ENCODE measurements around the gene SCGB1A1. TPM values are rescaled to one million over a fixed set of nuclear protein-coding genes. Genes with fewer than 3 reads are reported as not detected.

The SCGB1A1 gene
- total and polyA plus RNA-seq, 2 of the 13 experiments (the other 11 are each of a cell fraction or from before 2014, with no cell fraction given), result not detected

GRCh38 chr11:62451241-62451621 lies 32.4 kb downstream of the SCGB1A1 start:
- H2AFZ ChIP-seq (ENCODE audit: low read length), result no peak overlapping the region
- H3K9me3 ChIP-seq (ENCODE audit: low read length), result no peaks in the 10 kb centered on the region
- no peak overlapping the region for H3K27ac ChIP-seq (ENCODE audit: extremely low read length, insufficient read depth, low read length)
- ChIA-PET CTCF (ENCODE audit: low intra/inter-chr PET ratio, low total read pairs) (no interaction called here), POLR2A (no interaction called here)
- no peaks in the 10 kb centered on the region for H3K79me2 ChIP-seq (ENCODE audit: insufficient read depth, low read length)
- no peak for TF ChIP-seq ZNF619 (CRISPR knock-in tag; IDR thresholded peaks at IDR 0.05)
- TF ChIP-seq TBX3 (IDR thresholded peaks at IDR 0.05; ENCODE audit: borderline replicate concordance), result no peak
- TF ChIP-seq RCOR2 (CRISPR knock-in tag; IDR thresholded peaks at IDR 0.05), result no peak
- no peak for TF ChIP-seq ZFP36 (IDR thresholded peaks at IDR 0.05; ENCODE audit: borderline replicate concordance, low read depth, low read length, partially characterized antibody)
- no peak for TF ChIP-seq NFYC (CRISPR knock-in tag; IDR thresholded peaks at IDR 0.05)
- TF ChIP-seq ZNF687 (CRISPR knock-in tag; IDR thresholded peaks at IDR 0.05), result no peak
- TF ChIP-seq MTF1 (CRISPR knock-in tag; IDR thresholded peaks at IDR 0.05), result no peak
- no peak for TF ChIP-seq MTERF4 (CRISPR knock-in tag; IDR thresholded peaks at IDR 0.05)
- TF ChIP-seq ZNF207 (IDR thresholded peaks at IDR 0.05; ENCODE audit: borderline replicate concordance), result no peak
- no peak for TF ChIP-seq ZNF773 (CRISPR knock-in tag; IDR thresholded peaks at IDR 0.05; ENCODE audit: borderline replicate concordance)
- TF ChIP-seq CAMTA2 (CRISPR knock-in tag; IDR thresholded peaks at IDR 0.05; ENCODE audit: borderline replicate concordance), result no peak
- TF ChIP-seq GATAD2A (CRISPR knock-in tag; IDR thresholded peaks at IDR 0.05), result no peak
- peaks cover 2% of the 10 kb centered on the region for H3K4me1 ChIP-seq (ENCODE audit: insufficient read depth, low read length)
- H3K4me2 ChIP-seq (ENCODE audit: low read depth, low read length), result no peak overlapping the region
- intact Hi-C loops (cut with micrococcal nuclease; ENCODE audit: unreplicated experiment), result no loop called here
- DNase-seq (ENCODE audit: low spot score) (no peak), ATAC-seq (no peak), FAIRE-seq (no peak)
- no peak overlapping the region for H3K4me3 ChIP-seq (replicated peaks in 1 of 3; ENCODE audit: insufficient read depth in 1 of 3, low read depth in 2 of 3, low read length in 3 of 3)
- peaks cover 3 to 14% of the 10 kb centered on the region in 2 experiments; a peak in 3 of 5 replicates for H3K27me3 ChIP-seq (ENCODE audit: control insufficient read depth in 1 of 2, insufficient read depth in 2 of 2, low read length in 2 of 2)
- in situ Hi-C loops (cut with HindIII; ENCODE audit: extremely low pct_ligation_motif_present, low pct_unique_long_range_greater_than_20kb), result no loop called here
- H4K20me1 ChIP-seq (ENCODE audit: insufficient read depth, low read length), result no peaks in the 10 kb centered on the region
- WGBS (ENCODE audit: low lambda C conversion rate), result 71% methylated on average over 8 of the region's 8 CpGs
- H3K9ac ChIP-seq (ENCODE audit: insufficient read depth, low read depth, low read length), result no peak overlapping the region
- no peaks in the 10 kb centered on the region for H3K36me3 ChIP-seq (replicated peaks in 1 of 2; ENCODE audit: control insufficient read depth in 1 of 2, insufficient read depth in 2 of 2, low read length in 2 of 2)
- no TSS peak for BruUV-seq (replicated peaks)
